Mesodermal cell (in vitro differentiated cells): Measurements from ENCODE around the gene ZNF492.

Experiments
- H3K27ac ChIP-seq: 2 replicates; pipeline ENCODE4 v1.7.0; 2013; ENCODE audit warnings: mild to moderate bottlenecking, low read depth, low read length, moderate library complexity; ENCODE audit not compliant: severe bottlenecking
- H3K36me3 ChIP-seq: 2 replicates; pipeline ENCODE4 v1.7.1; 2013; ENCODE audit warnings: mild to moderate bottlenecking, low read length, moderate library complexity; ENCODE audit not compliant: control insufficient read depth, insufficient read depth
- H3K4me1 ChIP-seq: one replicate; pipeline ENCODE4 v1.7.1; 2013; ENCODE audit warnings: mild to moderate bottlenecking, low read length; ENCODE audit not compliant: insufficient read depth, control insufficient read depth, poor library complexity, severe bottlenecking
- H3K4me3 ChIP-seq: 2 replicates; pipeline ENCODE4 v1.7.0; 2013; ENCODE audit warnings: low read length, control low read depth, mild to moderate bottlenecking; ENCODE audit not compliant: insufficient read depth, poor library complexity, severe bottlenecking; ENCODE audit errors: extremely low read depth
- H3K9me3 ChIP-seq: 2 replicates; pipeline ENCODE4 v1.7.1; 2013; ENCODE audit warnings: mild to moderate bottlenecking, low read length, moderate library complexity; ENCODE audit not compliant: control insufficient read depth
- WGBS, 2 experiments: methylation state at CpG; one replicate each; pipeline ENCODE4 v1.1.5; 2013; ENCODE audit warnings: missing lambda C conversion rate in 2 of 2; ENCODE audit not compliant: insufficient coverage in 2 of 2; 5-methylcytosine and 5-hydroxymethylcytosine counted together

The ZNF492 gene

GRCh38 chr19:22617614-22618320 is 16.4 kb upstream of the ZNF492 start:
- 87 to 89% methylated on average over 35 to 43 of the region's 44 CpGs for WGBS, 2 experiments

GRCh38 chr19:22619371-22619770 is 14.8 kb upstream of the ZNF492 start:
- Histone ChIP-seq H3K4me1 (no peaks in the 10 kb centered on the region), H3K9me3 (peaks cover 48% of the 10 kb centered on the region), H3K36me3 (no peaks in the 10 kb centered on the region), H3K27ac (no peak overlapping the region), H3K4me3 (no peak overlapping the region)
- WGBS, 2 experiments: 53 to 74% methylated on average over 2 to 3 of the region's 4 CpGs

More at GRCh38 chr19:22617614-22618320, 16.4 kb upstream of the ZNF492 start:
- Histone ChIP-seq H3K9me3 (peaks cover 50% of the 10 kb centered on the region), H3K4me1 (no peaks in the 10 kb centered on the region), H3K36me3 (no peaks in the 10 kb centered on the region), H3K4me3 (no peak overlapping the region), H3K27ac (no peak overlapping the region)

GRCh38 chr19:22619932-22620331 is 14.2 kb upstream of the ZNF492 start:
- Histone ChIP-seq H3K36me3 (no peaks in the 10 kb centered on the region), H3K27ac (no peak overlapping the region), H3K4me1 (no peaks in the 10 kb centered on the region), H3K9me3 (peaks cover 52% of the 10 kb centered on the region), H3K4me3 (no peak overlapping the region)
- 48 to 60% methylated on average over 1 to 2 of the region's 3 CpGs for WGBS, 2 experiments

GRCh38 chr19:22620401-22620800 is 13.7 kb upstream of the ZNF492 start:
- no peaks in the 10 kb centered on the region for H3K4me1 ChIP-seq
- peaks cover 54% of the 10 kb centered on the region for H3K9me3 ChIP-seq
- WGBS, 2 experiments: 69 to 75% methylated on average over 4 to 5 of the region's 6 CpGs
- no peak overlapping the region for H3K27ac ChIP-seq
- H3K36me3 ChIP-seq: no peaks in the 10 kb centered on the region
- H3K4me3 ChIP-seq: no peak overlapping the region

- Histone ChIP-seq H3K9me3 (peaks cover 58% of the 10 kb centered on the region), H3K27ac (no peak overlapping the region), H3K4me3 (no peak overlapping the region), H3K36me3 (no peaks in the 10 kb centered on the region), H3K4me1 (no peaks in the 10 kb centered on the region)
- WGBS, 2 experiments: no CpG with 5 or more reads among the region's 1 CpG
These were observed 13.2 kb upstream of the ZNF492 start for GRCh38 chr19:22620912-22621311.

GRCh38 chr19:22622020-22622419 is 12.1 kb upstream of the ZNF492 start:
- Histone ChIP-seq H3K4me1 (no peaks in the 10 kb centered on the region), H3K4me3 (no peak overlapping the region), H3K36me3 (no peaks in the 10 kb centered on the region), H3K27ac (no peak overlapping the region), H3K9me3 (peaks cover 52% of the 10 kb centered on the region)
- WGBS, 2 experiments: 0% methylated on average over 1 of the region's 1 CpG; no CpG with 5 or more reads in 1 of the 2 experiments

- Histone ChIP-seq H3K4me1 (no peaks in the 10 kb centered on the region), H3K9me3 (peaks cover 55% of the 10 kb centered on the region)
- 89 to 93% methylated on average over 48 to 68 of the region's 71 CpGs for WGBS, 2 experiments
These were observed 11.0 kb upstream of the ZNF492 start for GRCh38 chr19:22622901-22623840.

GRCh38 chr19:22623841-22624221 is 10.3 kb upstream of the ZNF492 start:
- H3K9me3 ChIP-seq: peaks cover 59% of the 10 kb centered on the region
- WGBS, 2 experiments: 93 to 95% methylated on average over 10 to 11 of the region's 16 CpGs
- no peaks in the 10 kb centered on the region for H3K4me1 ChIP-seq
- H3K36me3 ChIP-seq: no peaks in the 10 kb centered on the region
- no peak overlapping the region for H3K4me3 ChIP-seq
- no peak overlapping the region for H3K27ac ChIP-seq

More at GRCh38 chr19:22622901-22623840, 11.0 kb upstream of the ZNF492 start:
- Histone ChIP-seq H3K27ac (no peak overlapping the region), H3K36me3 (no peaks in the 10 kb centered on the region), H3K4me3 (no peak overlapping the region)

GRCh38 chr19:22625266-22626035 is 8.7 kb upstream of the ZNF492 start:
- Histone ChIP-seq H3K4me1 (no peaks in the 10 kb centered on the region), H3K4me3 (no peak overlapping the region), H3K27ac (no peak overlapping the region), H3K9me3 (peaks cover 54% of the 10 kb centered on the region), H3K36me3 (no peaks in the 10 kb centered on the region)
- WGBS, 2 experiments: 72 to 73% methylated on average over 7 to 8 of the region's 8 CpGs

GRCh38 chr19:22627526-22627925 is 6.6 kb upstream of the ZNF492 start:
- Histone ChIP-seq H3K4me1 (no peaks in the 10 kb centered on the region), H3K9me3 (peaks cover 47% of the 10 kb centered on the region), H3K36me3 (no peaks in the 10 kb centered on the region), H3K4me3 (no peak overlapping the region), H3K27ac (no peak overlapping the region)
- no CpG with 5 or more reads among the region's 1 CpG for WGBS, 2 experiments
